Measurements from ENCODE around the gene PCDH17.

Gene PCDH17

DNA sequence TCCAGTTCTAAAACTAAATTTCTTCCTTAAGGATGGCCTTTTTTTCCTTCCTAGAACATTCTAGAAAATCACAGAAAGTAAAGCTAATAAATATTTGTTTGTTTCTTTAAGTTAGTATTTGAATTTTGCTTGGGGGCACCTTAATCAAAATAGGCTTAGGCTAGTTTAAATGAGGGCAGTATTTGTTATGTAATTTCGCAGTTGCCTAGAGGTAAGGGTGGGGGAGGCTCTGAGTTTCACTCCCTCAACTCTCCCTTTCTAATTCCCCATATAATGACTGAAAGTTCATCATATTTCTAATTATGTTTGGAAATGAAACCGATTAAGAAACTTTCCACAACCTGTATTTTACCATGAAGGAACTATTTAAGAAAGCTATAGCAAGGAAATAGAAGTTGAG, 40.6 kb downstream of the PCDH17 start:
- no peak for TF ChIP-seq POLR2AphosphoS5 (IDR thresholded peaks at IDR 0.05; ENCODE audit: low read depth)
- TF ChIP-seq SPI1 (IDR thresholded peaks at IDR 0.05; ENCODE audit: borderline replicate concordance, low read depth): no peak
- no peak for TF ChIP-seq GABPA (IDR thresholded peaks at IDR 0.05; ENCODE audit: low read depth)
- TF ChIP-seq, protein P1, sequence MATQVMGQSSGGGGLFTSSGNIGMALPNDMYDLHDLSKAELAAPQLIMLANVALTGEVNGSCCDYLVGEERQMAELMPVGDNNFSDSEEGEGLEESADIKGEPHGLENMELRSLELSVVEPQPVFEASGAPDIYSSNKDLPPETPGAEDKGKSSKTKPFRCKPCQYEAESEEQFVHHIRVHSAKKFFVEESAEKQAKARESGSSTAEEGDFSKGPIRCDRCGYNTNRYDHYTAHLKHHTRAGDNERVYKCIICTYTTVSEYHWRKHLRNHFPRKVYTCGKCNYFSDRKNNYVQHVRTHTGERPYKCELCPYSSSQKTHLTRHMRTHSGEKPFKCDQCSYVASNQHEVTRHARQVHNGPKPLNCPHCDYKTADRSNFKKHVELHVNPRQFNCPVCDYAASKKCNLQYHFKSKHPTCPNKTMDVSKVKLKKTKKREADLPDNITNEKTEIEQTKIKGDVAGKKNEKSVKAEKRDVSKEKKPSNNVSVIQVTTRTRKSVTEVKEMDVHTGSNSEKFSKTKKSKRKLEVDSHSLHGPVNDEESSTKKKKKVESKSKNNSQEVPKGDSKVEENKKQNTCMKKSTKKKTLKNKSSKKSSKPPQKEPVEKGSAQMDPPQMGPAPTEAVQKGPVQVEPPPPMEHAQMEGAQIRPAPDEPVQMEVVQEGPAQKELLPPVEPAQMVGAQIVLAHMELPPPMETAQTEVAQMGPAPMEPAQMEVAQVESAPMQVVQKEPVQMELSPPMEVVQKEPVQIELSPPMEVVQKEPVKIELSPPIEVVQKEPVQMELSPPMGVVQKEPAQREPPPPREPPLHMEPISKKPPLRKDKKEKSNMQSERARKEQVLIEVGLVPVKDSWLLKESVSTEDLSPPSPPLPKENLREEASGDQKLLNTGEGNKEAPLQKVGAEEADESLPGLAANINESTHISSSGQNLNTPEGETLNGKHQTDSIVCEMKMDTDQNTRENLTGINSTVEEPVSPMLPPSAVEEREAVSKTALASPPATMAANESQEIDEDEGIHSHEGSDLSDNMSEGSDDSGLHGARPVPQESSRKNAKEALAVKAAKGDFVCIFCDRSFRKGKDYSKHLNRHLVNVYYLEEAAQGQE (IDR thresholded peaks at IDR 0.05; ENCODE audit: insufficient replicate concordance, low read depth): no peak
- TF ChIP-seq, protein P2, sequence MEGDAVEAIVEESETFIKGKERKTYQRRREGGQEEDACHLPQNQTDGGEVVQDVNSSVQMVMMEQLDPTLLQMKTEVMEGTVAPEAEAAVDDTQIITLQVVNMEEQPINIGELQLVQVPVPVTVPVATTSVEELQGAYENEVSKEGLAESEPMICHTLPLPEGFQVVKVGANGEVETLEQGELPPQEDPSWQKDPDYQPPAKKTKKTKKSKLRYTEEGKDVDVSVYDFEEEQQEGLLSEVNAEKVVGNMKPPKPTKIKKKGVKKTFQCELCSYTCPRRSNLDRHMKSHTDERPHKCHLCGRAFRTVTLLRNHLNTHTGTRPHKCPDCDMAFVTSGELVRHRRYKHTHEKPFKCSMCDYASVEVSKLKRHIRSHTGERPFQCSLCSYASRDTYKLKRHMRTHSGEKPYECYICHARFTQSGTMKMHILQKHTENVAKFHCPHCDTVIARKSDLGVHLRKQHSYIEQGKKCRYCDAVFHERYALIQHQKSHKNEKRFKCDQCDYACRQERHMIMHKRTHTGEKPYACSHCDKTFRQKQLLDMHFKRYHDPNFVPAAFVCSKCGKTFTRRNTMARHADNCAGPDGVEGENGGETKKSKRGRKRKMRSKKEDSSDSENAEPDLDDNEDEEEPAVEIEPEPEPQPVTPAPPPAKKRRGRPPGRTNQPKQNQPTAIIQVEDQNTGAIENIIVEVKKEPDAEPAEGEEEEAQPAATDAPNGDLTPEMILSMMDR (IDR thresholded peaks at IDR 0.05; ENCODE audit: insufficient read depth, low read length): no peak
- Histone ChIP-seq H3K4me3 (replicated peaks; ENCODE audit: insufficient read depth, low read length) (no peak overlapping the region), H3K27ac (replicated peaks) (no peak overlapping the region), H3K27me3 (ENCODE audit: insufficient read depth, poor library complexity, severe bottlenecking) (no peaks in the 10 kb centered on the region)
- DNase-seq (ENCODE audit: low read depth in 1 of 2, low spot score in 1 of 2): no peak

DNA sequence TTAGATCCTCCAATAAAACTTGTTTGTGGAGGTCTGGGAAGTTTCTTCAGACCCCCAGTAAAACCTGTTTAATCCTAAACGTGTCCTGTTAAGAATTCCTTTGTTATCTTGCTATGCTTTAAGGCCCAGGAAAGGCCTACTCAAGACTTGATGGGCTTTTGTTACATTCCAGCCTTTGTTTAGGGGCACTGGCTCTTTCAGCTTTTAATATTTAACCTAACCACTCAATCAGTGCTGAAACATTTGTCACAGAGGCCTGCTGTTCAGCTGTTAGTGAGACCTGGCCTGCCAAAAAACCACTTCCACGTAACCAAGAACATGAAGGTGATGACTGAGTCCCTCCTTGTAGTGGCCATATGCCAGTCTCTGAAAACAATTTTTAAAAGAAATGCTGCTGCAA, 41.7 kb downstream of the PCDH17 start:
- DNase-seq (ENCODE audit: low read depth in 1 of 2, low spot score in 1 of 2): no peak
- no peak overlapping the region for H3K4me3 ChIP-seq (replicated peaks; ENCODE audit: insufficient read depth, low read length)
- H3K27ac ChIP-seq (replicated peaks): no peak overlapping the region
- no peak for TF ChIP-seq SPI1 (IDR thresholded peaks at IDR 0.05; ENCODE audit: borderline replicate concordance, low read depth)
- TF ChIP-seq, protein P2 (IDR thresholded peaks at IDR 0.05; ENCODE audit: insufficient read depth, low read length): no peak
- no peak for TF ChIP-seq POLR2AphosphoS5 (IDR thresholded peaks at IDR 0.05; ENCODE audit: low read depth)
- TF ChIP-seq, protein P1 (IDR thresholded peaks at IDR 0.05; ENCODE audit: insufficient replicate concordance, low read depth): no peak
- no peak for TF ChIP-seq GABPA (IDR thresholded peaks at IDR 0.05; ENCODE audit: low read depth)
- H3K27me3 ChIP-seq (ENCODE audit: insufficient read depth, poor library complexity, severe bottlenecking): no peaks in the 10 kb centered on the region

DNA sequence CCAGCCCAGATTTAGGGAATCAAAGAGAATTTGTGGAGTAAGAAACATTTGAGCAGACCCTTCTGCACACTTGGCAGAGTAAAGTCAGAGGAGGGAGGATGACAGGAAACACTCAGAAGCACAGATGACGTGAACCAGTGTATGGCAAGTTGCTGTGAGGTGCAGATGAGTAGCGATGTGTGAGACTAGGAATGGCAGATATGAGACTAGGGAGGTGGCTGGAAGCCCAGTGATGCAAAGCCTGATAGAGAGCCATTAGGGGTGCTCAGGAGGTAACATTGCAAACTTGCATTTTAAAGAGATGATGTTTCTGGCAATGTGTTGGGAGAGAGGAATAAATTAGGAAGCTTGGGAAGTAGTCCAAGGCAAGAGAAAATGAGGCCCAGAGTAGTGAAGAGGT, 44.0 kb downstream of the PCDH17 start:
- H3K4me3 ChIP-seq (replicated peaks; ENCODE audit: insufficient read depth, low read length): no peak overlapping the region
- no peak for TF ChIP-seq GABPA (IDR thresholded peaks at IDR 0.05; ENCODE audit: low read depth)
- no peak for TF ChIP-seq SPI1 (IDR thresholded peaks at IDR 0.05; ENCODE audit: borderline replicate concordance, low read depth)
- TF ChIP-seq, protein P1 (IDR thresholded peaks at IDR 0.05; ENCODE audit: insufficient replicate concordance, low read depth): no peak
- TF ChIP-seq, protein P2 (IDR thresholded peaks at IDR 0.05; ENCODE audit: insufficient read depth, low read length): no peak
- TF ChIP-seq POLR2AphosphoS5 (IDR thresholded peaks at IDR 0.05; ENCODE audit: low read depth): no peak
- H3K27ac ChIP-seq (replicated peaks): no peak overlapping the region
- H3K27me3 ChIP-seq (ENCODE audit: insufficient read depth, poor library complexity, severe bottlenecking): no peaks in the 10 kb centered on the region
- no peak for DNase-seq (ENCODE audit: low read depth in 1 of 2, low spot score in 1 of 2)

All from HL-60 (cell line).